T-helper 2 cell (primary cell): ENCODE measurements around the gene SLC6A2.

Experiments
- DNase-seq, 5 experiments: peaks; one replicate each; pipeline versions ENCODE4 v3.0.0 to v3.0.0-alpha.2; 2012 to 2022

The SLC6A2 gene

GRCh38 chr16:55672471-55672870 lies 16.7 kb downstream of the SLC6A2 start:
- no peak for DNase-seq

DNA sequence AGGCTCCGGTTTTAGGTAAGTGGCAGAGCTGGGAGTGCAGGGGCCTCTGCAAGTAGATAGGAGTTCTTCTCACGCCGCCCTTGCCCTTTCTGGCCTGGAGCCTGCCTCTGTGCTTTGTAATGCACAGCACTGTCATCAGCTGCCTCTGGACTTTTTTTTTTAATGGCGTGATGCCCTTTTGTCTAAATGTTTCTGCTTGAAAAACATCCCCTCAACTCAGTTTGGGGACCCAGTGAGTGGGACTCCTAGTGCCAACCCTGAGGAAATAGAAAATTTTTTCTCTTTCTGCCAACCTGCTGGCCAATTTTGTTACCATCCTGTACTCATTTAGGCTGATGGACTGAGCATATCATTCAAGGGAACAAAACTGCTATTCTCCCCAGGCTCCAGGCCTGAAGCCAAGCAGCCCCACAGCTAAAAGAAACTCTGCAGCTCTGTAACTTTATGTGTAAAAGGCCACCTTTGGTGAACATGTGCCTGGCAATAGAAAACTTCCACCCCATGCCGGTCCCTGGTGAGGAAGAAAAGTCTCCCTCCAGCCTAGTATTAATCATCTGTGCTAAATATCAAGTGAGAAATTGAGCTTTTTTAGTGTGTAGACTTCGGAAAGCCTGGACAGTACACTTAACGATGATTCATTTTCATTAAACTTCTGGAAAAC lies 22.5 kb downstream of the SLC6A2 start:
- DNase-seq: no peak

DNA sequence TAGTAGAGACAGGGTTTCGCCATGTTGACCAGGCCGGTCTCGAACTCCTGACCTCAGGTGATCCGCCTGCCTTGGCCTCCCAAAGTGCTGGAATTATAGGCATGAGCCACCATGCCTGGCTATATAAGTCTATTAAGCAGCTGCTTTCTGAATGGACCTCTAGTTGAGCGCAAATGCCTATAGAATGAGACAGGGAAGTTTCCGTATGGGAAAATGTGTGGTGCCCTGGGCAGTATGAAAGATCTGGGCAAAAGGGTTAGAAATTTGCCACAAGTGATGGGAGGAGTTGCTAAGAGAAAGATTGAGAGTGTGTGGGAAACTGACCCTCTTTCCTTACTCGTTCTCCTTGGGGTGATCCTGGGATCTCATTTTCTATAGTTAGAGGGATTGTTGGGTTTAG lies 26.3 kb downstream of the SLC6A2 start:
- no peak for DNase-seq

DNA sequence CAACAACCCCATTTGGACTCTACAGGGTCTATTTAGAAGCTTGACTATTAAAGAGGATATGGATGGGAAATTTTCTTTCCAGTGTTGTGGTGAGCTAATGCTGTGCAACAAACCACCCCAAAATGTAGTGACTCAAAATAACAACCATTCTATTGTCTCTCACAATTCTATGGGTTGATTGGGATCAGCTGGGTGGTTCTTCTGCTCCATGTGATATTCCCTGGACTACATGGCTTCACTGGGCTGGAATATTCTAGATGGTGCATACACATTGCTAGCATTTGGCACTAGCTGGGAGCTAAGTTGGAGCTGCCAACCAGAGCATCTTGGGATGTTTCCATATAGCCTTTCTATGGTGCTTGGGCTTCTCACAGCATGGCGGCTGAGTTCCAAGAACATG lies 30.2 kb downstream of the SLC6A2 start:
- DNase-seq: no peak

GRCh38 chr16:55686671-55687070 lies 30.9 kb downstream of the SLC6A2 start:
- no peak for DNase-seq

GRCh38 chr16:55687802-55688201 lies 32.0 kb downstream of the SLC6A2 start:
- DNase-seq: no peak

GRCh38 chr16:55690841-55691240 lies 35.1 kb downstream of the SLC6A2 start:
- no peak for DNase-seq

GRCh38 chr16:55691771-55692170 lies 36.0 kb downstream of the SLC6A2 start:
- DNase-seq: no peak

GRCh38 chr16:55695595-55695994 lies 39.8 kb downstream of the SLC6A2 start:
- no peak for DNase-seq

- no peak for DNase-seq
Measured at GRCh38 chr16:55697867-55698266, 42.1 kb downstream of the SLC6A2 start.

GRCh38 chr16:55698331-55698730 lies 42.5 kb downstream of the SLC6A2 start:
- DNase-seq: no peak

- no peak for DNase-seq
Measured at GRCh38 chr16:55698946-55699345, 43.2 kb downstream of the SLC6A2 start.

DNA sequence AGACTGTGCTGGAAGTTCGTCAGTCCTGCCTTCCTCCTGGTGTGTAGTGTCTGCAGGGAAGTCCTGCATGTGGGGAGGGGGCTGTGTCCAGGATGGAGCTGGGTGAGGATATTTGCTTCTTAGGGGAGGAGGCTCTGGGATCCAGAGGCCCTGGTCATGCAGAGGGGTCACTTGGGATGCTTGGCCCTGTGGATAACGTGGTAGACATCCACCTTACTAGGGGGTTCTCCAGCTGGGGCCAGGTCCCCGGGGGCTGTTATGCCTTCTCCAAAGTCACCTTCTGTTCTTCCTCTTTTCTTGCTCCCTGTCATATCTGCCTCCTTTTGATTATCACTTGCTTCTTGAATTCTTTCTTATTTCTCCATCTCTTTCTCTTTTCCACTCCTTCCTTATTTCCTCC lies 43.8 kb downstream of the SLC6A2 start:
- no peak for DNase-seq

DNA sequence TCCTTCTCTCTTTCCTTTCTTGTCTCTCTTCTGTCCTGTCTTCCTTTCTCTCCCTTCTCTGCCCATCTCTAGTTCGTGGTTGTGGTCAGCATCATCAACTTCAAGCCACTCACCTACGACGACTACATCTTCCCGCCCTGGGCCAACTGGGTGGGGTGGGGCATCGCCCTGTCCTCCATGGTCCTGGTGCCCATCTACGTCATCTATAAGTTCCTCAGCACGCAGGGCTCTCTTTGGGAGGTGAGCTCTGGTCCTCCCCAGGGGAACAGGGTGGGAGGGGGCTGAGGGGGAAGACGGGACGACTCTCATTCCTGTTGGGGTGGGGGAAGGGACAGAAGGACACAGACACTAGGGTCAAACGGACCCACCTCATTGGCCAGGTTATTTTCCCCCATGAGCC lies 44.3 kb downstream of the SLC6A2 start:
- DNase-seq: no peak

DNA sequence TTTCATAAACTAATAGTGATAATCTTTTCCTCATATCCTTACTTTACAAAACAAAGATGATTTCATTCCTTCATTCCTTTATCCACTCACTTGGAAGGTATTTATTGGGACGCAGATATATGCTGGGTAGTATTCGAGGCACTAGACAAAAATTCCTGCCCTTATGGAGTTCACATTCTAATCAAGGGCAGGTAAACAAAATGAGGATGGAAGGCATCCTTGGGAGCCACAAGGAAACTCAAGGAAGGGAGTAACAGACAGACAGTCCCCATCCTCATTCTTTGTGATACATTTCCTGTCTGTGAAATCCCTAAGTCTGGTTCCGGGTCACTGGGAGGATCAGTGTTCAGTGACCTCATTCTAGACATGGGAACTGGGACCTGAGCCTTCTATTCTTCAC lies 45.2 kb downstream of the SLC6A2 start:
- DNase-seq: no peak

GRCh38 chr16:55701442-55702319 lies 45.9 kb downstream of the SLC6A2 start:
- DNase-seq: peak in 2 of 5 experiments; percentile 7 to 59

GRCh38 chr16:55703003-55704001 lies 47.5 kb downstream of the SLC6A2 start:
- DNase-seq: peak in 1 of 5 experiments; percentile 75

DNA sequence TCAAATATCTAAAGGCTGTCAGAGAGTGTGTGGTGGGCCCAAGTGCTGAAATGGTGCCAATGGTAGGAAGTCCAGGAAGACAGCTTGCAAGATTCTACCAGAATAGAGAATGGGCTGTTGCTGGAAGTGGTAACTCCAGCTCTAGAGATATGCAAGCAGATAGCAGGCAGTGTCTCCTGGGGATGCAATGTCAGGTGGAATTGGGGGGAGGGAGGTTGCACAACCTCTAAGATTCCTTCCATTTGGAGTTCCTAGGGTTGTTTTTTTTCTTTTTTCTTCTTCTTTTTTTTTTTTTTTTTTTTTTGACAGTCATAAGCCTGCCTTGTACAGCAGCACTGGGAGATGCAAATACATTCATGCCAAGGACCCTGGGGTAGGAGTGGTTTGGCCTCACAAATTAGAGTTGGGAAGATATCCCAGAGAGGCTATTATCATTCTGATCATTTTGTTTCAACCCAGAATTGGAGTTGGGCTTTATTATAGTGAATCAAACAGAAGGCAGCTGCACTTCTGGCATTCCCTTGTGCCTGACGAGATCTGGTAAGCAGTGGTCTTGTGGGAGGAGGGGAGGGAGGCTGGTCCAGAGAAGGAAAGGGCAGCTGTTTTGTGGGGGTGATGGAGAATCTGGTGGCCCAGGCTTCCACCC lies 51.1 kb downstream of the SLC6A2 start:
- DNase-seq: no peak

DNA sequence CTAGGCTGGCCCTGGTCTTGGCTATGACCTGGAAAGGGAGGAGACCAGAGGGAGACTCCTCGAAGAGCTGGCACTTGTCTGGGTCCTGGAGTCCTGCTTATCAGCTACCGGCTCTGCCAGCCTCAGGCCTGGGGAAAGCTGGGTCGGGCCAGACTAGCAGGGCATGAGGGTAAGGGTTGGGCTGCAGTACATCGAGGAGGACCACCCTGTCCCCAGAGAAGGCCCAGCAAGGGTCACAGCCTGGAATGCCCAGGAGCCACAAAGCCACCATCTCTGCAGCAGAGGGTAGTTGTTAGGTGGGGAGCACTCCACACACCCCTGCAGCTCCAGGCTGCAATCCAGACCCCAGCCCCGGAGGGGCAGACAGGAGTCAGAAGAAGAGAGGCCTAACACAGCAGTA lies 54.0 kb downstream of the SLC6A2 start:
- no peak for DNase-seq

- DNase-seq: no peak
Measured at GRCh38 chr16:55710466-55710865, 54.7 kb downstream of the SLC6A2 start.

GRCh38 chr16:55711959-55712876 lies 56.4 kb downstream of the SLC6A2 start:
- DNase-seq: peak in 4 of 5 experiments; percentile 20 to 57 (median 36)
